Uterus (tissue), 4 donors: ENCODE data around the gene TNFRSF11A. TPM values are rescaled to one million over a fixed set of nuclear protein-coding genes. Genes with fewer than 3 reads are reported as not detected.
A peak's percentile ranks its signal among the peaks of the same experiment; 100 is the strongest.

Experiments used
- DNase-seq, 2 donors: peaks; one replicate each; pipeline ENCODE4 v3.0.0-alpha.2; 2019 to 2020
- H3K27ac ChIP-seq, 2 donors: fragments of 200-600 bp; sonication (generic); 1 replicate in 1 of 2; 2 replicates in 1 of 2; pipeline ENCODE4 v1.5.1; 2016 to 2018
- H3K27me3 ChIP-seq, 2 donors: fragments of 200-600 bp; sonication (generic); one replicate each; pipeline ENCODE4 v1.5.1; 2018 to 2019; ENCODE audit warnings: control low read depth in 1 of 2
- H3K36me3 ChIP-seq, 2 donors: fragments of 200-600 bp; sonication (generic); one replicate each; pipeline ENCODE4 v1.5.1; 2019; ENCODE audit warnings: control low read depth in 1 of 2
- H3K4me1 ChIP-seq, 2 donors: fragments of 200-600 bp; sonication (generic); one replicate each; pipeline ENCODE4 v1.5.1; 2018 to 2019; ENCODE audit warnings: control low read depth in 1 of 2
- H3K4me3 ChIP-seq, 2 donors: fragments of 200-600 bp; sonication (generic); 1 replicate in 1 of 2; 2 replicates in 1 of 2; pipeline ENCODE4 v1.5.1; 2018 to 2019; ENCODE audit warnings: mild to moderate bottlenecking in 1 of 2
- H3K9me3 ChIP-seq, 2 donors: fragments of 200-600 bp; sonication (generic); one replicate each; pipeline ENCODE4 v1.5.1; 2019; ENCODE audit warnings: control low read depth in 1 of 2
- POLR2A ChIP-seq, 2 donors: fragments of 450-650 bp; IDR thresholded peaks; one replicate each; pipeline ENCODE4 v1.6.1; 2016; ENCODE audit warnings: antibody characterized with exemption in 2 of 2, mild to moderate bottlenecking in 1 of 2, moderate library complexity in 1 of 2
- intact Hi-C: fragments of 100-400 bp; cut with DNase I; formaldehyde crosslinking; loops from one replicate; pipeline ENCODE4 v1.15.1; 2023; ENCODE audit warnings: low total_unique reads
- total RNA-seq, 4 donors: library from RNA; depleted of rRNA in 3 of 4; stranded (reverse); fragments of >200 nt in 3 of 4; gene quantifications; one replicate each; pipeline versions ENCODE4 v1.1.0 to v1.2.4, GENCODE V29; 2014 to 2023
- TF ChIP-seq, protein P1 (sequence below), 4 experiments: fragments of 200-600 bp in 2 of 4; fragments of 450-650 bp in 2 of 4; sonication (generic) in 2 of 4; IDR thresholded peaks; one replicate each; pipeline ENCODE4 v1.5.1; 2016 to 2019; ENCODE audit warnings: antibody characterized with exemption in 4 of 4, mild to moderate bottlenecking in 2 of 4, moderate library complexity in 1 of 4
- donor health status: DM: yes; HTN: yes; CAD: no.

The TNFRSF11A gene
- total RNA-seq, 4 donors from 2014 or later = 0.26 to 7.4 (median 5.1) TPM

DNA sequence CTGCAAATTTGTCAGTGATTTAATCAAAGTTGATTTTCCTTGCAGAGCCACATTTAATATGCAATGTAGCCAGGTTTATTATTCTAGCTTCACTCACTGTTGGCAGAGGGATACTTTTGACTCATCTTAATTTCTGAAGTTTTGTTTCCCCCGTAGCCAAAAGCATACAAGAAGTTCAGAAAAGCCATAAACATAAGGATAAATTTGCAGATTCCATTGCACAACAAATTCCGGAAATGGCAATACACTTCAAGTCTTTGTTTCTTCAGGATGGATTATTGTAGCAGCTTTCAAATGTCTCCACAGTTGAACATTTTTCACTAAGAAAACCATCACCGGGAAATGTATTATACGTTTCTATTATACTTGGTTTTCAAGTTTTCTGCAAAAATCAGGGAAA lies 109.7 kb downstream of the TNFRSF11A start:
- Histone ChIP-seq H3K4me3 (no peak overlapping the region), H3K4me1 (peaks cover 9 to 10% of the 10 kb centered on the region in 2 donors), H3K27ac (no peak overlapping the region), H3K27me3 (no peaks in the 10 kb centered on the region), H3K36me3 (no peaks in the 10 kb centered on the region), H3K9me3 (no peaks in the 10 kb centered on the region)
- DNase-seq = no peak
- TF ChIP-seq, protein P1, sequence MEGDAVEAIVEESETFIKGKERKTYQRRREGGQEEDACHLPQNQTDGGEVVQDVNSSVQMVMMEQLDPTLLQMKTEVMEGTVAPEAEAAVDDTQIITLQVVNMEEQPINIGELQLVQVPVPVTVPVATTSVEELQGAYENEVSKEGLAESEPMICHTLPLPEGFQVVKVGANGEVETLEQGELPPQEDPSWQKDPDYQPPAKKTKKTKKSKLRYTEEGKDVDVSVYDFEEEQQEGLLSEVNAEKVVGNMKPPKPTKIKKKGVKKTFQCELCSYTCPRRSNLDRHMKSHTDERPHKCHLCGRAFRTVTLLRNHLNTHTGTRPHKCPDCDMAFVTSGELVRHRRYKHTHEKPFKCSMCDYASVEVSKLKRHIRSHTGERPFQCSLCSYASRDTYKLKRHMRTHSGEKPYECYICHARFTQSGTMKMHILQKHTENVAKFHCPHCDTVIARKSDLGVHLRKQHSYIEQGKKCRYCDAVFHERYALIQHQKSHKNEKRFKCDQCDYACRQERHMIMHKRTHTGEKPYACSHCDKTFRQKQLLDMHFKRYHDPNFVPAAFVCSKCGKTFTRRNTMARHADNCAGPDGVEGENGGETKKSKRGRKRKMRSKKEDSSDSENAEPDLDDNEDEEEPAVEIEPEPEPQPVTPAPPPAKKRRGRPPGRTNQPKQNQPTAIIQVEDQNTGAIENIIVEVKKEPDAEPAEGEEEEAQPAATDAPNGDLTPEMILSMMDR (IDR thresholded peaks at IDR 0.05) = no peak
- TF ChIP-seq POLR2A (IDR thresholded peaks at IDR 0.05) = no peak
- intact Hi-C loops = no loop called here

DNA sequence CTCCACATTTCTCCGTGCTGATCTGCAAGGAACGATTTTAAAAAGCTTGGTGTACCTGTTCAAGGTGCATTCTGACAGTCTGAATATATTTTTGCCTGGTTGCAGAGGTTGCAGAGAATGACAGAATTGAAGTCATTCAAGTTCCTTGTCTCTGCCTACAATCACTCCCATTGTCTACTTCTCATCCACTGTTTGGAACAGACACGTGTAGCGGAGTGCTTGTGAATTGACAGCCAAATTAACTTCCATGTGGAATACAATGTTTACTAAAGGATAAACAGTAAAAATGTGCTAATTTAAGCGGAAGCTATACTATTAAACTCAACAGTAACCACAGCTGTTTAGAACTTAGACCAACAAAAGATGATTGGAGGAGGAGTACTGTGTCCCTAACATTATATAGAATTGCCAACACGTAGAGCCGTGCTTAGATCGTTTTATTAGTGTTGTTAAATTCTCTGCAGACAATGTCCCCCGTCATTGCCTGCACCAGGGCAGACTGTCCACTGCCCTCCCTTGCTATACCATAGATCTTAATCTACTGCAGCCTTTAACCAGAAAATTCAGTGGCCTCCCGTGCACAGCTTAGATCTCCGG lies 110.4 kb downstream of the TNFRSF11A start:
- Histone ChIP-seq H3K27ac (peak overlapping the region in 1 of 2 donors; percentile 78), H3K4me1 (peaks cover 9 to 10% of the 10 kb centered on the region in 2 donors), H3K36me3 (no peaks in the 10 kb centered on the region), H3K27me3 (no peaks in the 10 kb centered on the region), H3K4me3 (no peak overlapping the region), H3K9me3 (no peaks in the 10 kb centered on the region)
- no peak for DNase-seq
- no peak for TF ChIP-seq POLR2A (IDR thresholded peaks at IDR 0.05)
- TF ChIP-seq, protein P1 (IDR thresholded peaks at IDR 0.05) = no peak
- intact Hi-C loops = no loop called here

DNA sequence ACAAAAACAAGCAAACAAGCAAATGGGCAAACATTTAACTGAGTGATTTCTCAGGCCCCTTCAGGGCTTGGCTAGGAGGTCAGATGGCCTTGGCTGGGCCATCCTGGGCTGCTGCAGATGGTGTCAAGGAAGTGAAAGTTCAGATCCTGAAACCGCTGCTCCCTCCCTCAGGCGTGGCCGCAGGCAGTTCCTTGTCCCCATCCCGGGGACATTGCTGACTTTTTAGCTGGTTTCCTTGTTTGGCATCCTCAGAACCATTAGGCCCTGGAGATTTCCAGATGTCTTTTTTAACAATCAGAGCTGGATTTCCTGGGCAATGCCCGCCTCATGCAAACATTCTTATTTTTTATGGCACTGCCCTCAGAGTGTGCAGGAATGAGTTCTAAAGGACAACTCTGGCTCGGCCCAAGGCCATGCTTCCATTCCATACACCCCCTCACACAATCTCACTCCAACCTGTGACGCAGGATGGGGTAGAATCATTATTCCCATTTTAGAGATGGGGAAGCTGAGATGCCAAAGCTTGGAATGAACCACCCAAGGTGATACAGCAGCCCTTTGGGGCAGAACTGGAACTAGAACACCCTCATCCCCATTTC lies 111.6 kb downstream of the TNFRSF11A start:
- Histone ChIP-seq H3K36me3 (no peaks in the 10 kb centered on the region), H3K4me1 (peaks cover 9 to 10% of the 10 kb centered on the region in 2 donors), H3K27me3 (no peaks in the 10 kb centered on the region), H3K4me3 (no peak overlapping the region), H3K9me3 (no peaks in the 10 kb centered on the region), H3K27ac (peak overlapping the region; percentile 78 to 81)
- intact Hi-C loops = no loop called here
- no peak for TF ChIP-seq POLR2A (IDR thresholded peaks at IDR 0.05)
- TF ChIP-seq, protein P1 (IDR thresholded peaks at IDR 0.05) = no peak
- no peak for DNase-seq

DNA sequence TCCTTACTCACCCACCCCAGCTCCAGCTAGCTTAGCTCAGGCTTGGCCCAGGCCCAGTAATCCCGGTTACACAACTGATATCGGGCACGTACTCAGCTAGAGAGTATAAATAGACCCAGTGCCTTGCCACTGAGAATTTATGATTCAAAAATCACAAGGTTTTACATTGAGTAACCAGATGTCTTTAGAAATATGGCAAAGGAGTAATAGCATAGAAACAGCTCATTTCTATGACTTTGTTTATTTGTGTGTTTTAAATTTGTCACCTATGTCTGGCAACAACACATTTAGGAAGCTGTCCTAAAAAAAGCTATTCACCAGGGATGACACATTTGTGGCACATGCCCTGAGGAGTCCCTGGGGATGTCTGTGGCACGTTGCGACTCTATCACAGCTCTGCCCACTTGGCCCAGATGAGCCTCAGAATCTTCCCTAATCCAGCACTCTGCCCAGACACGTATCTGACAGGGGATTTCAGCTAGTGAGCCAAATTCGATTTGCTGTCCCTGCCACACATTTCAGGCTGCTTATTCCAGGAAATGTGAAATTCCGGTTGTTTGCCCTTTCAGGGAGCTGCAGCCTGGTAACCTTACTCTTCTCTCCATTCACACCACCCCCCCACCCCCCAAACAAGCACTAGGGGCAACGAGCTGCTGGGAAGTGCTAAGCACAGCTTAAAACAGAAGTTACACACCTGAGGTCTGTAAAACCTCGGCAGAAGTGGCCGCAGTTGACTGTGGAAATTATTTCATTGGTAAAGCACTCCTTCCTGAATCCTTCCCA lies 112.3 kb downstream of the TNFRSF11A start:
- Histone ChIP-seq H3K27ac (peak overlapping the region; percentile 78 to 81), H3K27me3 (no peaks in the 10 kb centered on the region), H3K4me1 (peaks cover 9 to 10% of the 10 kb centered on the region in 2 donors), H3K4me3 (no peak overlapping the region), H3K36me3 (no peaks in the 10 kb centered on the region), H3K9me3 (no peaks in the 10 kb centered on the region)
- intact Hi-C loops = no loop called here
- peak; percentile 86 to 87 for DNase-seq
- no peak for TF ChIP-seq POLR2A (IDR thresholded peaks at IDR 0.05)
- TF ChIP-seq, protein P1 (IDR thresholded peaks at IDR 0.05) = no peak

DNA sequence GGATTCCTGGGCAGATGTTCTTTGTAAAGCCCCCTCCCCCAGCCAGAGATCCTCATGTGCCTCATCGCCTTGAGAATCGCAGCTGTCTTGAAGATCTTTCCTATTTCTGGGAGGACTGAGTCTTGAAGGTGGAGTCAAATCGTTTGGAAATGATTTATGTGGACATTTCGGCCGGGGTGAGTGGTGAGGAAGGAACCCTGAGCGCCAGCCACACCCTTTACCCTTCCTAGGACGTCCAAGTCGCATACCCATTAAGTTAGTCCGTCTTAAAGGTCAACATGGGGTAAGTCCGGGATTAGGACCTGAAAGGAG lies 112.9 kb downstream of the TNFRSF11A start:
- Histone ChIP-seq H3K27me3 (no peaks in the 10 kb centered on the region), H3K36me3 (no peaks in the 10 kb centered on the region), H3K9me3 (no peaks in the 10 kb centered on the region), H3K4me3 (no peak overlapping the region), H3K4me1 (peaks cover 9 to 10% of the 10 kb centered on the region in 2 donors), H3K27ac (peak overlapping the region; percentile 78 to 81)
- intact Hi-C loops = no loop called here
- TF ChIP-seq, protein P1 (IDR thresholded peaks at IDR 0.05) = no peak
- TF ChIP-seq POLR2A (IDR thresholded peaks at IDR 0.05) = no peak
- no peak for DNase-seq
